ENCODE measurements around the gene UBE2U. TPM values are rescaled to one million over a fixed set of nuclear protein-coding genes. Genes with fewer than 3 reads are reported as not detected.

Gene UBE2U
- total and polyA plus RNA-seq, 7 donors = not detected

GRCh38 chr1:64295136-64295535 lies 91.7 kb downstream of the UBE2U start:
- Histone ChIP-seq H3K27ac (no peak overlapping the region), H3K4me3 (no peak overlapping the region), H3K36me3 (no peaks in the 10 kb centered on the region), H3K9me3 (no peaks in the 10 kb centered on the region), H3K27me3 (no peaks in the 10 kb centered on the region), H3K4me1 (no peaks in the 10 kb centered on the region)
- DNase-seq = no peak
- no peak for TF ChIP-seq CTCF (IDR thresholded peaks at IDR 0.05)
- TF ChIP-seq POLR2AphosphoS5 (IDR thresholded peaks at IDR 0.05) = no peak
- no peak for TF ChIP-seq EP300 (IDR thresholded peaks at IDR 0.05)
- TF ChIP-seq POLR2A (IDR thresholded peaks at IDR 0.05) = no peak
- intact Hi-C loops (cut with DNase I) = no loop called here
- WGBS, 2 donors = 54 to 62% methylated on average over 2 of the region's 2 CpGs

- no peaks in the 10 kb centered on the region for H3K36me3 ChIP-seq
- H3K27me3 ChIP-seq = no peaks in the 10 kb centered on the region
- H3K4me3 ChIP-seq = no peak overlapping the region
- no peak for TF ChIP-seq POLR2AphosphoS5 (IDR thresholded peaks at IDR 0.05)
- no peak for TF ChIP-seq EP300 (IDR thresholded peaks at IDR 0.05)
- TF ChIP-seq POLR2A (IDR thresholded peaks at IDR 0.05) = no peak
- no peak for TF ChIP-seq CTCF (IDR thresholded peaks at IDR 0.05)
- no peak for DNase-seq
- H3K27ac ChIP-seq = no peak overlapping the region
- H3K9me3 ChIP-seq = no peaks in the 10 kb centered on the region
- H3K4me1 ChIP-seq = no peaks in the 10 kb centered on the region
- intact Hi-C loops (cut with DNase I) = no loop called here
Measured at GRCh38 chr1:64295561-64295960, 92.1 kb downstream of the UBE2U start.

- no peak overlapping the region for H3K27ac ChIP-seq
- H3K4me1 ChIP-seq = no peaks in the 10 kb centered on the region
- H3K9me3 ChIP-seq = no peaks in the 10 kb centered on the region
- no peaks in the 10 kb centered on the region for H3K36me3 ChIP-seq
- no peak for DNase-seq
- H3K27me3 ChIP-seq = no peaks in the 10 kb centered on the region
- intact Hi-C loops (cut with DNase I) = no loop called here
- 75 to 84% methylated on average over 8 of the region's 8 CpGs for WGBS, 2 donors
- TF ChIP-seq CTCF (IDR thresholded peaks at IDR 0.05) (no peak), POLR2A (IDR thresholded peaks at IDR 0.05) (no peak), POLR2AphosphoS5 (IDR thresholded peaks at IDR 0.05) (no peak), EP300 (IDR thresholded peaks at IDR 0.05) (no peak)
- no peak overlapping the region for H3K4me3 ChIP-seq
Measured at GRCh38 chr1:64296459-64296858, 93.0 kb downstream of the UBE2U start.

GRCh38 chr1:64302194-64302593 lies 98.8 kb downstream of the UBE2U start:
- H3K4me3 ChIP-seq = no peak overlapping the region
- TF ChIP-seq POLR2A (IDR thresholded peaks at IDR 0.05) (no peak), CTCF (IDR thresholded peaks at IDR 0.05) (no peak), POLR2AphosphoS5 (IDR thresholded peaks at IDR 0.05) (no peak), EP300 (IDR thresholded peaks at IDR 0.05) (no peak)
- H3K27ac ChIP-seq = no peak overlapping the region
- no peaks in the 10 kb centered on the region for H3K4me1 ChIP-seq
- 88 to 90% methylated on average over 3 of the region's 3 CpGs for WGBS, 2 donors
- H3K9me3 ChIP-seq = no peaks in the 10 kb centered on the region
- H3K36me3 ChIP-seq = no peaks in the 10 kb centered on the region
- no peak for DNase-seq
- intact Hi-C loops (cut with DNase I) = no loop called here
- no peaks in the 10 kb centered on the region for H3K27me3 ChIP-seq

- Histone ChIP-seq H3K27me3 (no peaks in the 10 kb centered on the region), H3K9me3 (no peaks in the 10 kb centered on the region), H3K27ac (no peak overlapping the region), H3K36me3 (no peaks in the 10 kb centered on the region), H3K4me3 (no peak overlapping the region), H3K4me1 (no peaks in the 10 kb centered on the region)
- intact Hi-C loops (cut with DNase I) = no loop called here
- 89 to 90% methylated on average over 2 of the region's 2 CpGs for WGBS, 2 donors
- TF ChIP-seq POLR2AphosphoS5 (IDR thresholded peaks at IDR 0.05) (no peak), CTCF (IDR thresholded peaks at IDR 0.05) (no peak), EP300 (IDR thresholded peaks at IDR 0.05) (no peak), POLR2A (IDR thresholded peaks at IDR 0.05) (no peak)
- no peak for DNase-seq
Measured at GRCh38 chr1:64302971-64303370, 99.5 kb downstream of the UBE2U start.

Data from sigmoid colon (tissue), 7 donors.